ENCODE results near the gene ATP8B1. TPM values are rescaled to one million over a fixed set of nuclear protein-coding genes. Genes with fewer than 3 reads are reported as not detected.
"Not testable (repeated sequence)": the region's sequence is repeated elsewhere in the genome, so short reads cannot be mapped to it uniquely, and the experiment has no call there.

ATP8B1 gene
- total RNA-seq, 1 experiment from 2014 or later: 0.90 TPM

DNA sequence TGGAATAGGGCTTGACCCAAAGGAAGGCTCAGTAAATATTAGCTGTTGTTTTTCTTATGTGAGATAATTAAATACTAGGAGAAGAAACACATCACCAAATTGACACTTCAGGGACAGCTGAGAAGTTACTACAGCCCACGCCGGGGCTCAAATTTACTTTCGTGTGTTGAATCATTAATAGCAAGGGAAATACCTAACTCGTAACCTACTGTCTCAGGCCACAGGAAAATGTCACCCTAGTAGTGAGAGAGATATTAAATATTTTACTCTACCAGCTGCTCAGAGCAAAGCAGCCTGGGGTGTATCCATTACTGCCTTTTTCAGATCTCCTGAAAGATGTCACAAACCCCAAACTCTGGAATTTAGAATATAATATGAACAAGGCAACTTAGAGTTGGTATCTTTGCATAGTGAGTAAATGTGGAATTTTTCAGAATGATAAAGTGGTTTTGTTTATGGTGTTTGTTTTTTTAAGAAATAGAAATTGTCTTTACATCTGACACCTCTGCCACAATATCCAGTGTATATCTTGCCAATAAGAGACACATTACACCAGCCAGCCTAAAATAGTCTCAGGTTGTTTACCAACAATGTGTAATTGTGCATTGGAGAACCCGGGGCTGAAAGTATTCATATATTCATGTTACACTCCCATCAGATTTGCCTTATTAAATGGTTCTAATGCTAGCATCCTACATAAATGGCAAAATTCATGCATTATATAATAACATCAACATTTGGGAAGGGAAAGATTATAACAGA lies 48.4 kb downstream of the ATP8B1 start:
- in situ Hi-C loops (cut with HindIII; ENCODE audit: low pct_unique_long_range_greater_than_20kb, low sequenced_read_pairs): no loop called here
- no peak for DNase-seq (ENCODE audit: low read depth, low spot score)

DNA sequence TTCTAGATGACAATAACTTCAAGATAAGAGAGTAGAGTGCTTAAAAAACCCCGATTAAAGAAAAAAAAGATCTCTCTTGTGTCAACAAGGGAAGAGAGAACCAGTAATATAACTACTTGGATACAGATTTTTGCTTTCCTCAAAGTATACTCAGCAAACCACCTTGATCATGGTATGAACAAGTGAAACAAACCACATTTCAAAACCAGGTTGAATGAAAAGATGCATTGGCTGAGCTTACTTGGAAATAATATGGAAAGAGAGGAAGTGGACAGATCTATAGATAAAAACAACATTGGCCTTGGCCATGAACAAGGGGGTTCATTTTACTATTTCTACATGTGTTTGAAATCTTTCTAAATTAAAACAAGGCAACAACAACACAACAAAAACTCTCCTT lies 50.1 kb downstream of the ATP8B1 start:
- in situ Hi-C loops (cut with HindIII; ENCODE audit: low pct_unique_long_range_greater_than_20kb, low sequenced_read_pairs): no loop called here
- DNase-seq (ENCODE audit: low read depth, low spot score): no peak

DNA sequence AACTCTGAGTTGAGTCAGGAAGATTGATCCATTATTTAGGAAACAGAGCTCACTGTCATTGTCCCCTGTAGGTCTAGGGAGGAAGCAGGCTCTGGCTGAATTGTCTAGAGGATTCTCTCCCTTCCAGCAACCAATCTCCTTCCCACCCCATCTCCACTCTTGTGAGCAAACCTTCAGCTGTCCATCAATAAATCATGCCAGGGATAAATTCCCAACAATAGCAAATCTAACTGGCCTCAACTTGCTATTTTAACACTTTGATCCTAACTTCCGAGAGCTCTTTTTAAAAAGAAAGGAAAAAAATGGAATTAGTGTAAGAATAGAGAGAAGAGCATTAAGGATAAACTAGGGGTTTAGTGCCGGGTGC lies 53.5 kb downstream of the ATP8B1 start:
- in situ Hi-C loops (cut with HindIII; ENCODE audit: low pct_unique_long_range_greater_than_20kb, low sequenced_read_pairs): no loop called here
- DNase-seq (ENCODE audit: low read depth, low spot score): no peak

DNA sequence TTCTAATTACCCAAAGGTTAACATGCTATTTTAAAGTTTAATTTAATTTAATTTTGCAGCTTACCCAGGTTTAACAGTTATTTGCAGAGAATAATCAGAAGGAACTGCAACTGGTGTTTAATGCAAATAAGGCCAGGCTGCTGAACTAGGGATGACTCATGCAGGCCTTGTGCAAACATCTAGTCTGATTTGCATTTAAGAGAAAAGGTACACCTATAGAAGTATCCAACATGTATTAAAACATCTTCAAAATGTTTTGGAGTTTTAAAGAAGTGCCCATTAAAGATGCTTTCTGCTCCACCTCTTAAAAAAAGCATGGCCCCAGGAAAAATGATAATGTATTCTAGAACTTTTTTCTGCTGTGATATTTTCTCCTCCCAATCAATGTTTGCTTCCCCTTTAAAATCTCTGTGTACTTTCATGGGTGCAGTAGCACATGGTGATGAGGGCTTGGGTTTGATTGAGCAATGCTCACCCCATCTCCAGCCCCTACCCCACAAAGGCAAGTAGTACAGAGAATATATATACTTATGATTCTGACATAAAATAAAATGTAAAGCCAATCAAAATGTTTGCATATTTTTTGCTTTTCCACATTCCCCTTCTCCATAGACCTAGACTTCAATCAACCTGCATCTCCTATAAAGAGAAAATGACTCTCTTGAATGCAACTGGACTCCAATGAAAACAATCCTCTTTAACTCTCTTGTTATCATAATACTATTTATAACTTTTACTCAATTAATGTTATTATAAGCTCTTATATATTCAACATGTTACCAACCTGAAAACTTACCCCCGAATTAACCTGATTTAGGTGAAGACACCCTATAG lies 54.1 kb downstream of the ATP8B1 start:
- no peak for DNase-seq (ENCODE audit: low read depth, low spot score)
- in situ Hi-C loops (cut with HindIII; ENCODE audit: low pct_unique_long_range_greater_than_20kb, low sequenced_read_pairs): no loop called here

DNA sequence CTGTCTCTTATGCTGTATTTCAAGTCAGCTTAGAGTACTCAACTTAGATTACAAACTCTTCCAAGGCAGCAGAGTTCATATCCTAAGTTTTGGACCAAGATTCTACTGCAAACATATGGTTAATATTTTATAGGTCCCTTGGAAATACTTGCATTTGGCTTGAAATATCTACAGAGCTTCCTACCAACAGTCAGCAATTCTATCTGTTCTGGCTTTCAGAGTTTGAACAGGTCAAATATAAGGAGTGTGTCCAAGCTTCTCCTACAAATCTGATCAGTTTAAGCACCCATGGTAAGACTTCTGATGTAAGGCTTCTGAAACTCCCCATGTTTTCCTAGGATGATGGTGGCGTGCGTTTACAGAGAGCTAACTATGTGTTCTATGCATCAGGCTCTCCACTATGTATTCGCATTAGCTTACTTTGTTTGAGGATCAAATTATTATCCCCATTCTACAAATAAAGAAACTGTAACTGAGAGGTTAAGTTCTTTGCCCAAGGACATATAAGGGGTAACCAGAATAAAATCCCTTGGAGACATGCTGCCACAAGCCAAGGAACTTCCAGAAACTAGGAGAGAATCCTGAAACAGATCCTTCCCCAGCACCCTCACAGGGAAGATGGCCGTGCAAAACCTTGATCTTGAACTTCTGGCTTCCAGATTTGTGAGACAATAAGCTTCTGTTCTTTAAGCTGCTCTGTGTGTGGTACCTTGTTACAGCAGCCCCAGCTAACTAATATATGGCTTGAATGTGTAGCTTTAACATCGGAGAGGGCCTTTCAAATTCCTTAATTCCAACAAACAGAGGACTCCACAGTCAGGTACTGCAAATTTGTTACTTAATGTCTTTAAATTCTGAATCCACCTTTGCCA lies 55.1 kb downstream of the ATP8B1 start:
- DNase-seq (ENCODE audit: low read depth, low spot score): peak; percentile 30
- in situ Hi-C loops (cut with HindIII; ENCODE audit: low pct_unique_long_range_greater_than_20kb, low sequenced_read_pairs): no loop called here

DNA sequence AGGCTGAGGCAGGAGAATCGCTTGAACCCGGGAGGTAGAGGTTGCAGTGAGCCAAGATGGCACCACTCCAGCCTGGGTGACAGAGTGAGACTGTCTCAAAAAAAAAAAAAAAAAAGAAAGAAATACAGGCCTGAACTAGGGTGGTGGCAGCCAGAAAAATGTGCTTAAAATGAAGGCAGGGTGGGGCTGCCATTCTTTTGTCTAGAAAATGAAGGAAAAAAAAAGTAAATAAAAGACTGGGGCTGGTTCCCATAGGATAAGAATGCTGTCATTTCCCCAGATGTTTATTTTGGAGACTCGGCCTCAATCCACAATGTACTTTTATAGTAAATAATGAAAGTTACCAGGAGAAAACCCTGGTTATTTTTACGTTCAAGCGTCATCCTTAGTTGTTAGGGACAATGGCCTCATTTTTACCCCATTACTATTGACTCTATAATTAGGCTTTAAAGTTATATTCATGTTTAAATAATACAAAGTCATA lies 58.9 kb downstream of the ATP8B1 start:
- in situ Hi-C loops (cut with HindIII; ENCODE audit: low pct_unique_long_range_greater_than_20kb, low sequenced_read_pairs): no loop called here
- no peak for DNase-seq (ENCODE audit: low read depth, low spot score)

DNA sequence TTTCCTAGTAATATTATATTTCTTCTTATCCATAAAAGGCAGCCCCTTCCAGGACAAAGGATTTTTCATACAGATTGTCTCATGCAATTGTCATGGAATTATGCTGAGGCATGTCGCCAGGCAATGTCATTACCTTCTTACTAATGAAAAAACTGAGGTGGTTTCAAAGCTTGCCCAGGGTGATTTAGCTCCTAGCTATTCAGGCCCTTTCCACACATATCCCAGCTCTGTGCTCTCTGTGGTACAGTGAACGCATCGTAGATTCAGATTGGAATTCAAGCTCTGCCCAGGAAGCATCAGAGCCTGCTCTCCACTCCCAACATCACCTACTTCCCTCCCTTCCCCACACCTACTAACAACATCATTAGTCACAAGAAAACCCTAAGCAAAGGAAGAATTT lies 60.1 kb downstream of the ATP8B1 start:
- in situ Hi-C loops (cut with HindIII; ENCODE audit: low pct_unique_long_range_greater_than_20kb, low sequenced_read_pairs): no loop called here
- DNase-seq (ENCODE audit: low read depth, low spot score): no peak

DNA sequence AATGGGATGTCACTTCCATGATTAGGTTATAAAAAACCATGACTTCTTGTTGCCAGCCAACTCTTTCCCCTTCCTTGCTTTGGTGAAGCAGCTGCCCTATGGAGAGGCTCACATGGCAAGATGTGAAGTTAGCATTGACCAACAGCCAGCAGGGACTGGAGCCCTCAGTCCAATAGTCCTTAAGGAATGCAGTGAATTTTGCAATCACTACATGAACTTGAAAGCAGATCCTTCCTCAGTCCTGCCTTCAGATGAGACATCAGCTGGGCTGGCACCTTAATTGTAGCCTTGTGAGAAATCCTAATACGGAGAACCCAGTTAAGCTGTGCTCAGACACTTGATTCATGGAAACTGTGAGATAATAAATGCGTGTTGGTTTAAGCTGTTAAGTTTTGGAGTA lies 61.8 kb downstream of the ATP8B1 start:
- in situ Hi-C loops (cut with HindIII; ENCODE audit: low pct_unique_long_range_greater_than_20kb, low sequenced_read_pairs): no loop called here
- DNase-seq (ENCODE audit: low read depth, low spot score): no peak

DNA sequence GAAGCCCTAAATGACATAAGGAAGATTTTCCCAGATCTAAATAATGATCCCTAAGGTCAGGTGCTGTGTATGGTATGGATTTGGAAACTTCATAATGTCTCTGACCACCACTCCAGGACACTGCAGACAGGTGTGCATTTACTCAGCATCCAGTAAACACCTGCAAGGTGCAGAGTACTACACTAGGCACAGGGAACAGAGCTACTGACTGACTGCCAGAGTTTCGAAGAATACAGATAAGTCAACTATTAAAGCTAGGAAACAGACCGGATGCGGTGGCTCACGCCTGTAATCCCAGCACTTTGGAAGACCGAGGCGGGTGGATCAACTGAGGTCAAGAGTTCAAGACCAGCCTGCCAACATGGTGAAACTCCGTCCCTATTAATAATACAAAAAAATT lies 65.0 kb downstream of the ATP8B1 start:
- in situ Hi-C loops (cut with HindIII; ENCODE audit: low pct_unique_long_range_greater_than_20kb, low sequenced_read_pairs): no loop called here
- no peak for DNase-seq (ENCODE audit: low read depth, low spot score)

DNA sequence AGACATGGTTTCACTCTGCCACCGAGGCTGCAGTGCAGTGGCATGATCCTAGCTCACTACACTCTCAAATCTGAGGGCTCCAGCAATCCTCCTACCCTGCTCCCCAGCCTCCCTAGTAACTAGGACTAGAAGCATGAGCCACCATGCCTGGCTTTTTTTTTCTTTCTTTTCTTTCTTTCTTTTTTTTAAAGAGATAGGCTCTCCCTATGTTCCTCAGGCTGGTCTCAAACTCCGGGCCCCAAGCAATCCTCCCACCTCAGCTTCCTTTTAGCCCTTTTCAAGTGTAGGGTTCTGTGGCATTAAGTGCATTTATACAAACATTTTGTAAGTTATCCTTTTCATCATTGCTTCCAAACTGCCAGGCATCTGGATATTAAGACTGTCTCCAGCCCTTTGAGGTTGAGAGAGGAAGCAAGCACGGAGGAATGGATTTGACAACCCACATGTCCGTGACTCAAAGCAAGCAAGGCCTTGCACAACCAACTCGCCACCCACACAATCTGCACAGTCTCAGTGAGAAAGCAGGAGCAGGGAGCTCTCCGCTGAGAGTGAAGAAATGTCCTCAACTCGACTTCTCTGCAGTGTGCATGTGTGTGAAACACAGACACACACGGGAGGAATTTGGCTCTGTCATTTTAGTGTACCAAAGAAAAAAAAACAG lies 65.6 kb downstream of the ATP8B1 start:
- DNase-seq (ENCODE audit: low read depth, low spot score): peak; percentile 66
- in situ Hi-C loops (cut with HindIII; ENCODE audit: low pct_unique_long_range_greater_than_20kb, low sequenced_read_pairs): no loop called here

DNA sequence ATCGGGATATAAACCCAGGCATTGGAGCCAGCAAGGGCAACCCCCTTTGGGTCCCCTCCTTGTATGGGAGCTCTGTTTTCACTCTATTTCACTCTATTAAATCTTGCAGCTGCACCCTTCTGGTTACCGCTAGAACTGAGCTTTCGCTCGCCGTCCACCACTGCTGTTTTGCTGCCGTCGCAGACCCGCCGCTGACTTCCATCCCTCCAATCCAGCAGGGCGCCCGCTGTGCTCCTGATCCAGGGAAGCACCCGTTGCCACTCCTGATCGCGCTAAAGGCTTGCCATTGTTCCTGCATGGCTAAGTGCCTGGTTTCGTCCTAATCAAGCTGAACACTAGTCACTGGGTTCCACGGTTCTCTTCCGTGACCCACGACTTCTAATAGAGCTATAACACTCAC lies 68.1 kb downstream of the ATP8B1 start:
- DNase-seq (ENCODE audit: low read depth, low spot score); in situ Hi-C loops (cut with HindIII; ENCODE audit: low pct_unique_long_range_greater_than_20kb, low sequenced_read_pairs): not testable (repeated sequence)

DNA sequence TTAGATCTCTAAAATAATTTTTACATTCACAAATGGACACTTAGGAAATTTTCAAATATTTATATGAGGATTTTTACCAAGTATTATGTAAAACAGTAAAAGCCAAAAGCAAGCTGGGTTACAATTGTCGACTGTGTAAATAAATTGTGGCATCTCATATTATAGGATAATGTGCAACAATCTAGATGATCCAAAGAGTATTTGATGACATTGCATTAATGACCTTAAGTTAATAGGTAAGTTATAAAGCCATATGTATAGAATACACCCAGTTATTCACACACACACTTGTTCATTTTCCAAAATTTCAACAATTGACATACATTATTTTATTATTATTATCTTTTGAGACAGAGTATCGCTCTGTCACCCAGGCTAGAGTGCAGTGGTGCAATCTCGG lies 69.3 kb downstream of the ATP8B1 start:
- in situ Hi-C loops (cut with HindIII; ENCODE audit: low pct_unique_long_range_greater_than_20kb, low sequenced_read_pairs): no loop called here
- DNase-seq (ENCODE audit: low read depth, low spot score): no peak

DNA sequence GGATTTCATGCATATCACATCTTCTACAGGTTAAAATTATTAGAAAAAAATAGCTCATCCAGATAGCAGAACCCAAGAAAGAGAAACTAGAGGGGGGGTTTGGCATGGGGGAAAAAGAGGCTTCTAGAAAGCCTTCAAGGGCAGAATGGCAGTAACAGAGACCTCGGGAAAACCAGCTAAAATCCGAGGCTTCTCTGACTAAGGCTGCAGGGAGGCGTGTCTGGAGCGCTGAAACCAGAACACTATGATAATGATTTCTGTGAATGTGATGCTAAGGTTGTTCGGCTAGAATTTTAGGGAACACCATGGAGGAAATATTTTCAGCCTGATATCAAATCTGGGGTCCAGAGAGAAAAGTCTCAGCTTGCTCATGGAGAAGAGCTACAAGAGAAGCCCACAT lies 73.0 kb downstream of the ATP8B1 start:
- in situ Hi-C loops (cut with HindIII; ENCODE audit: low pct_unique_long_range_greater_than_20kb, low sequenced_read_pairs): no loop called here
- no peak for DNase-seq (ENCODE audit: low read depth, low spot score)

DNA sequence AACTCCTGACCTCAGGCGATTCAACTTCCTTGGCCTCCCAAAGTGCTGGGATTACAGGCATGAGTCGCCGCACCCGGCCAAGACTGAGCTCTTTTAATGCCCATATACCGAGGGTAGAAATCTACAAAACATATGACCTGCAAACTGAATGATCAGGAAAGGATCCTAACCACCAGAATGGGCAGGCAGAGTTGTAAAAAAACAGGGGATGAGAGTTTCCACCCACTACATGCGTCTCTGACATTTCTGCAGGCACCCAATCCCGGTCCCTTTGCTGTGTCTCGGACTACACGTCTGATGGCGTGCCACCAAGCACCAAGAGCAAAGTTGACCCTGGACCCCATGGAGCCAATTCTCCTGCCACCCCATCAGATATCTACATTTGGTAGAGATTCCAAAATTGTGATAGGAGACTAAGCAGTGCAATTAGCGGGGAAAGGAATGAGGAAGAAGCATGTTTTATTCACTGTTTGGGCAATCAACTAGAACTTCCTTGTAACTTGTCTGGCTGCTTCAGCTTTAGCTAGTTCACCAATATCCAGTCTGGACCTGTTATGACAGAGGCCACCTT lies 74.1 kb downstream of the ATP8B1 start:
- DNase-seq (ENCODE audit: low read depth, low spot score): no peak
- in situ Hi-C loops (cut with HindIII; ENCODE audit: low pct_unique_long_range_greater_than_20kb, low sequenced_read_pairs): no loop called here

DNA sequence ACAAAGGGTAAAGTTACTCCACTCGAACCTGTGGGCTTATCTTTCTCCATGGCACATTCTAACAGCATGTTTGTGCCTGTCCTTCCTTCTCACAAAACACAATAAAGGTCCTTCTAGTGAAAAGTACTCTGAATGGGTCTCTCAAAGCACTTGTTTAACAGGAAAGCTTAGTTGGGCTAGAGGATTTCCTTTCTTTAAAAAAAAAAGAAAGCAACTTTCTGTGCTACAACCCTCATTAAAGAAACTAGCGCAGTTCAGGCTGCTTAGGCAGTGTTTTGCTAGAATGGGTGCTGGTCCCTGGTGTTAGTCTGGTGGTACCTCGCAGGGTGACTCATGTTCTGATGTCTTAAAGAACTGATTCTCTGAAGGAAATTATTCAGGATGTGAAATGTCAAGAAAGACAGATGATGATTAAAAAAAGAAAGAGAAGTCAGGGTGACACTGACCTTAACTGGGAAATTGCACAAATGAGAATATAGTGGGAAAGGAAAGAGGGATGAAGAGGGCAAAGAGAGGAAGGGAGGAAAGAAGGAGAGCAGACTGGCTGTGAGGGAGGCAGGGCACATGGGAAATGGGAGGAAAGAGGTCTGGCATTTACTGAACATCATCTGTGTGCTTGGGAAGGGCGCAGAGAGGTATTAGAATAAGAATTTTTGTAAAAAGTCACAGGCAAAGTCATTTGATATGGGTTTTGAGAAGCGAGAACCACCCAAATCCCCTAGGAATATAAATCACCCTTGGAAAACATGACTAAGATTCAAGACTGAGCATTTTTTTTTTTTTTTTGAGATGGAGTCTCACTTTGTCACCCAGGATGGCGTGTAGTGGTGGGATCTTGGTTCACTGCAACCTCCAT lies 74.9 kb downstream of the ATP8B1 start:
- in situ Hi-C loops (cut with HindIII; ENCODE audit: low pct_unique_long_range_greater_than_20kb, low sequenced_read_pairs): no loop called here
- DNase-seq (ENCODE audit: low read depth, low spot score): peak; percentile 75

DNA sequence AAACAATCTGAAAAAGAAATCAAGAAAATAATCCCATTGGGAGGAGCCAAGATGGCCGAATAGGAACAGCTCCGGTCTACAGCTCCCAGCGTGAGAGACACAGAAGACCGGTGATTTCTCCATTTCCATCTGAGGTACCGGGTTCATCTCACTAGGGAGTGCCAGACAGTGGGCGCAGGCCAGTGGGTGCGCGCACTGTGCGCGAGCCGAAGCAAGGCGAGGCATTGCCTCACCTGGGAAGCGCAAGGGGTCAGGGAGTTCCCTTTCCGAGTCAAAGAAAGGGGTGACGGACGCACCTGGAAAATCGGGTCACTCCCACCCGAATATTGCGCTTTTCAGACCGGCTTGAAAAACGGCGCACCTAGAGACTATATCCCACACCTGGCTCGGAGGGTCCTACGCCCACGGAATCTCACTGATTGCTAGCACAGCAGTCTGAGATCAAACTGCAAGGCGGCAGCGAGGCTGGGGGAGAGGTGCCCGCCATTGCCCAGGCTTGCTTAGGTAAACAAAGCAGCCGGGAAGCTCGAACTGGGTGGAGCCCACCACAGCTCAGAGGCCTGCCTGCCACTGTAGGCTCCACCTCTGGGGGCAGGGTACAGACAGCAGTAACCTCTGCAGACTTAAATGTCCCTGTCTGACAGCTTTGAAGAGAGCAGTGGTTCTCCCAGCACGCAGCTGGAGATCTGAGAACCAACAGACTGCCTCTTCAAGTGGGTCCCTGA lies 83.7 kb downstream of the ATP8B1 start:
- in situ Hi-C loops (cut with HindIII; ENCODE audit: low pct_unique_long_range_greater_than_20kb, low sequenced_read_pairs); DNase-seq (ENCODE audit: low read depth, low spot score): not testable (repeated sequence)
